ENCODE results near the gene KRTAP12-2.
"Not testable (repeated sequence)": the region's sequence is repeated elsewhere in the genome, so short reads cannot be mapped to it uniquely, and the experiment has no call there.

The KRTAP12-2 gene

GRCh38 chr21:44684077-44684476, 17.4 kb upstream of the KRTAP12-2 start:
- H3K27ac Mint-ChIP-seq, result no peak overlapping the region
- H3K4me3 Mint-ChIP-seq, result no peak overlapping the region
- H3K9me3 Mint-ChIP-seq, result no peaks in the 10 kb centered on the region
- no peaks in the 10 kb centered on the region for H3K36me3 Mint-ChIP-seq (ENCODE audit: low read depth)
- peaks cover 17% of the 10 kb centered on the region for H3K27me3 Mint-ChIP-seq (ENCODE audit: low read depth)
- DNase-seq (ENCODE audit: low spot score), result peak; percentile 0
- H3K4me1 Mint-ChIP-seq (ENCODE audit: low read depth), result peaks cover 8% of the 10 kb centered on the region

- peaks cover 17% of the 10 kb centered on the region for H3K27me3 Mint-ChIP-seq (ENCODE audit: low read depth)
- no peak overlapping the region for H3K27ac Mint-ChIP-seq
- no peaks in the 10 kb centered on the region for H3K9me3 Mint-ChIP-seq
- DNase-seq (ENCODE audit: low spot score), result peak; percentile 1
- no peaks in the 10 kb centered on the region for H3K36me3 Mint-ChIP-seq (ENCODE audit: low read depth)
- peaks cover 8% of the 10 kb centered on the region for H3K4me1 Mint-ChIP-seq (ENCODE audit: low read depth)
- no peak overlapping the region for H3K4me3 Mint-ChIP-seq
Measured at GRCh38 chr21:44682580-44683151, 15.9 kb upstream of the KRTAP12-2 start.

GRCh38 chr21:44681861-44682579, 15.3 kb upstream of the KRTAP12-2 start, which contains the start of gene KRTAP12-1:
Gene KRTAP12-1 (minus strand): TSS chr21:44682163. CDS start chr21:44682123, 40 bp downstream.
- DNase-seq (ENCODE audit: low spot score), result no peak
- Mint-ChIP-seq H3K9me3 (no peaks in the 10 kb centered on the region), H3K27ac (no peak within 1 kb of the TSS)

GRCh38 chr21:44681152-44681551, 14.4 kb upstream of the KRTAP12-2 start:
- DNase-seq (ENCODE audit: low spot score), result no peak
- H3K4me1 Mint-ChIP-seq (ENCODE audit: low read depth), result peaks cover 5% of the 10 kb centered on the region
- no peak overlapping the region for H3K27ac Mint-ChIP-seq
- no peaks in the 10 kb centered on the region for H3K36me3 Mint-ChIP-seq (ENCODE audit: low read depth)
- H3K27me3 Mint-ChIP-seq (ENCODE audit: low read depth), result peaks cover 17% of the 10 kb centered on the region
- H3K4me3 Mint-ChIP-seq, result no peak overlapping the region
- no peaks in the 10 kb centered on the region for H3K9me3 Mint-ChIP-seq

More at GRCh38 chr21:44681861-44682579, 15.3 kb upstream of the KRTAP12-2 start, which contains the start of gene KRTAP12-1:
- Mint-ChIP-seq H3K4me3 (no peak within 1 kb of the TSS), H3K36me3 (ENCODE audit: low read depth) (no peaks in the 10 kb centered on the region), H3K27me3 (ENCODE audit: low read depth) (peaks cover 17% of the 10 kb centered on the region), H3K4me1 (ENCODE audit: low read depth) (peaks cover 8% of the 10 kb centered on the region)

GRCh38 chr21:44677881-44678280, 11.2 kb upstream of the KRTAP12-2 start:
- Mint-ChIP-seq H3K27me3 (ENCODE audit: low read depth) (peaks cover 20% of the 10 kb centered on the region), H3K4me1 (ENCODE audit: low read depth) (no peaks in the 10 kb centered on the region), H3K27ac (no peak overlapping the region), H3K9me3 (peaks cover 14% of the 10 kb centered on the region), H3K36me3 (ENCODE audit: low read depth) (no peaks in the 10 kb centered on the region), H3K4me3 (no peak overlapping the region)
- DNase-seq (ENCODE audit: low spot score), result no peak

- no peak for DNase-seq (ENCODE audit: low spot score)
- H3K36me3 Mint-ChIP-seq (ENCODE audit: low read depth), result no peaks in the 10 kb centered on the region
- H3K4me1 Mint-ChIP-seq (ENCODE audit: low read depth), result no peaks in the 10 kb centered on the region
- H3K4me3 Mint-ChIP-seq, result no peak overlapping the region
- peaks cover 21% of the 10 kb centered on the region for H3K27me3 Mint-ChIP-seq (ENCODE audit: low read depth)
- H3K27ac Mint-ChIP-seq, result no peak overlapping the region
- H3K9me3 Mint-ChIP-seq, result peaks cover 44% of the 10 kb centered on the region
Measured at GRCh38 chr21:44671911-44672310, 5.2 kb upstream of the KRTAP12-2 start.

GRCh38 chr21:44670642-44671432, 4.1 kb upstream of the KRTAP12-2 start:
- no peaks in the 10 kb centered on the region for H3K4me1 Mint-ChIP-seq (ENCODE audit: low read depth)

GRCh38 chr21:44667612-44668011, 885 bp upstream of the KRTAP12-2 start:
- no peak overlapping the region for H3K4me3 Mint-ChIP-seq
- no peaks in the 10 kb centered on the region for H3K36me3 Mint-ChIP-seq (ENCODE audit: low read depth)
- no peak for DNase-seq (ENCODE audit: low spot score)
- H3K9me3 Mint-ChIP-seq, result peaks cover 27% of the 10 kb centered on the region
- peaks cover 31% of the 10 kb centered on the region for H3K27me3 Mint-ChIP-seq (ENCODE audit: low read depth)
- no peak overlapping the region for H3K27ac Mint-ChIP-seq
- no peaks in the 10 kb centered on the region for H3K4me1 Mint-ChIP-seq (ENCODE audit: low read depth)

More at GRCh38 chr21:44670642-44671432, 4.1 kb upstream of the KRTAP12-2 start:
- Mint-ChIP-seq H3K9me3 (peaks cover 42% of the 10 kb centered on the region), H3K27me3 (ENCODE audit: low read depth) (peaks cover 23% of the 10 kb centered on the region), H3K4me3 (no peak overlapping the region), H3K27ac (no peak overlapping the region), H3K36me3 (ENCODE audit: low read depth) (no peaks in the 10 kb centered on the region)
- no peak for DNase-seq (ENCODE audit: low spot score)

- DNase-seq (ENCODE audit: low spot score), result no peak
- H3K4me3 Mint-ChIP-seq, result no peak overlapping the region
- no peak overlapping the region for H3K27ac Mint-ChIP-seq
- no peaks in the 10 kb centered on the region for H3K36me3 Mint-ChIP-seq (ENCODE audit: low read depth)
- peaks cover 10% of the 10 kb centered on the region for H3K9me3 Mint-ChIP-seq
- peaks cover 2% of the 10 kb centered on the region for H3K4me1 Mint-ChIP-seq (ENCODE audit: low read depth)
- peaks cover 40% of the 10 kb centered on the region for H3K27me3 Mint-ChIP-seq (ENCODE audit: low read depth)
Measured at GRCh38 chr21:44664691-44665090, 2.0 kb downstream of the KRTAP12-2 start.

GRCh38 chr21:44661567-44661966, 5.2 kb downstream of the KRTAP12-2 start:
- H3K4me3 Mint-ChIP-seq; H3K27ac Mint-ChIP-seq; DNase-seq (ENCODE audit: low spot score): not testable (repeated sequence)
- H3K4me1 Mint-ChIP-seq (ENCODE audit: low read depth), result peaks cover 33% of the 10 kb centered on the region
- peaks cover 21% of the 10 kb centered on the region for H3K36me3 Mint-ChIP-seq (ENCODE audit: low read depth)
- peaks cover 30% of the 10 kb centered on the region for H3K27me3 Mint-ChIP-seq (ENCODE audit: low read depth)
- H3K9me3 Mint-ChIP-seq, result peaks cover 30% of the 10 kb centered on the region

- H3K27ac Mint-ChIP-seq, result peak overlapping the region; percentile 93
- peaks cover 36% of the 10 kb centered on the region for H3K9me3 Mint-ChIP-seq
- H3K36me3 Mint-ChIP-seq (ENCODE audit: low read depth), result peaks cover 31% of the 10 kb centered on the region
- H3K27me3 Mint-ChIP-seq (ENCODE audit: low read depth), result peaks cover 21% of the 10 kb centered on the region
- peak overlapping the region; percentile 54 for H3K4me3 Mint-ChIP-seq
- H3K4me1 Mint-ChIP-seq (ENCODE audit: low read depth), result peaks cover 39% of the 10 kb centered on the region
- no peak for DNase-seq (ENCODE audit: low spot score)
Measured at GRCh38 chr21:44658913-44659595, 7.7 kb downstream of the KRTAP12-2 start.

- Mint-ChIP-seq H3K4me3 (peak overlapping the region; percentile 54), H3K27me3 (ENCODE audit: low read depth) (peaks cover 16% of the 10 kb centered on the region), H3K36me3 (ENCODE audit: low read depth) (peaks cover 36% of the 10 kb centered on the region), H3K4me1 (ENCODE audit: low read depth) (peaks cover 45% of the 10 kb centered on the region), H3K27ac (peak overlapping the region; percentile 93), H3K9me3 (peaks cover 36% of the 10 kb centered on the region)
- no peak for DNase-seq (ENCODE audit: low spot score)
Measured at GRCh38 chr21:44658541-44658910, 8.2 kb downstream of the KRTAP12-2 start.

- Mint-ChIP-seq H3K4me3 (peak within 1 kb of the TSS; percentile 70), H3K27ac (peak within 1 kb of the TSS; percentile 93), H3K4me1 (ENCODE audit: low read depth) (peaks cover 46% of the 10 kb centered on the region), H3K36me3 (ENCODE audit: low read depth) (peaks cover 37% of the 10 kb centered on the region), H3K9me3 (peaks cover 36% of the 10 kb centered on the region), H3K27me3 (ENCODE audit: low read depth) (peaks cover 13% of the 10 kb centered on the region)
- DNase-seq (ENCODE audit: low spot score), result peak; percentile 14
Measured at GRCh38 chr21:44657635-44658540, 8.8 kb downstream of the KRTAP12-2 start, which contains the start of gene KRTAP12-3. Gene KRTAP12-3 (plus strand): TSS chr21:44657932. CDS start chr21:44657980, 48 bp downstream.
